Measurements from ENCODE around the gene SCYL2.

The SCYL2 gene

GRCh38 chr12:100360450-100360849, 93.5 kb downstream of the SCYL2 start:
- Mint-ChIP-seq H3K27ac (no peak overlapping the region), H3K4me3 (no peak overlapping the region), H3K4me1 (ENCODE audit: low read depth) (no peaks in the 10 kb centered on the region), H3K36me3 (ENCODE audit: low read depth) (no peaks in the 10 kb centered on the region), H3K27me3 (ENCODE audit: low read depth) (peaks cover 23% of the 10 kb centered on the region), H3K9me3 (no peaks in the 10 kb centered on the region)

GRCh38 chr12:100364324-100364723, 97.3 kb downstream of the SCYL2 start:
- Mint-ChIP-seq H3K27me3 (ENCODE audit: low read depth) (peaks cover 5% of the 10 kb centered on the region), H3K4me1 (ENCODE audit: low read depth) (no peaks in the 10 kb centered on the region), H3K9me3 (no peaks in the 10 kb centered on the region), H3K4me3 (no peak overlapping the region), H3K36me3 (ENCODE audit: low read depth) (no peaks in the 10 kb centered on the region), H3K27ac (no peak overlapping the region)

DNA sequence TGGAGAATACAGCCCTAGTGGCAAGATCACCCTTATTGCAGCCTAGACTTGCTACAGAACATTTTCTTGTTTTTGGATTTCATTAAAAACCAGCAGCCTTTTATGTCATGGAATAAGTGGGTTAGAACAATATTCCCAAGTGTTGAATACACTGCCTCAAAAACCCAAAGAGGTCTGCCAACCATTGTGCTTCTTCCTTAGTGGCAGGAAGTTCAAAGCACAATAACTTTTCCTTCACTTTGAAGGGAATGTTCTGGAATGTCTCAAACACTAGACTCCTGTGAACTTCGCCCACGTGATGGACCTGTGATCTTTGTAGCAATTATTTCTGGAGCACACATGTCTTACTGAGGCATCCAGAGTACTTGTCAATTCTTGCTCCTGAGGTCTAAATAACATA, 98.4 kb downstream of the SCYL2 start:
- Mint-ChIP-seq H3K4me3 (no peak overlapping the region), H3K36me3 (ENCODE audit: low read depth) (no peaks in the 10 kb centered on the region), H3K4me1 (ENCODE audit: low read depth) (no peaks in the 10 kb centered on the region), H3K9me3 (no peaks in the 10 kb centered on the region), H3K27ac (no peak overlapping the region), H3K27me3 (ENCODE audit: low read depth) (no peaks in the 10 kb centered on the region)

- no peaks in the 10 kb centered on the region for H3K36me3 Mint-ChIP-seq (ENCODE audit: low read depth)
- no peak overlapping the region for H3K4me3 Mint-ChIP-seq
- no peaks in the 10 kb centered on the region for H3K9me3 Mint-ChIP-seq
- no peaks in the 10 kb centered on the region for H3K27me3 Mint-ChIP-seq (ENCODE audit: low read depth)
- no peaks in the 10 kb centered on the region for H3K4me1 Mint-ChIP-seq (ENCODE audit: low read depth)
- H3K27ac Mint-ChIP-seq: no peak overlapping the region
These were observed 101.1 kb downstream of the SCYL2 start for GRCh38 chr12:100368066-100368465.

DNA sequence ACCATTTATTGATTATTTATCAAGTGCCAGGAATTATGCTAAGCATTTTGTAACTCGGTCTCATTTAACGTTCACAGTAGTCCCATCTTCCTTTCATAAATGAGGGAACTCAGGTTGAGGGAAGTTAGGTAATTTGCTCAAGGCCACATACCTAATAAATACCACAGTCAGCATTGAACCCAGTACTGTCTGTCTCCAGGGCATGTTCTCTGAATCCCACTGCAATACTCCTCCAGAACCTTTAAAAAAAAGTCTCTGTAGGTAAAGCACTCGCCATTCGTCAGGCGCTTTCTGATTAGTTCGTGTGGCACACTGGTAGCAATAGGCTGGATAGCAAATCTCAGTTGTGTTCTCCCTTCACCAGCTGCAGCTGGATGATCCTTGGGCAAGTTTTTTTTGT, 104.2 kb downstream of the SCYL2 start:
- no peaks in the 10 kb centered on the region for H3K36me3 Mint-ChIP-seq (ENCODE audit: low read depth)
- H3K27me3 Mint-ChIP-seq (ENCODE audit: low read depth): peaks cover 4% of the 10 kb centered on the region

DNA sequence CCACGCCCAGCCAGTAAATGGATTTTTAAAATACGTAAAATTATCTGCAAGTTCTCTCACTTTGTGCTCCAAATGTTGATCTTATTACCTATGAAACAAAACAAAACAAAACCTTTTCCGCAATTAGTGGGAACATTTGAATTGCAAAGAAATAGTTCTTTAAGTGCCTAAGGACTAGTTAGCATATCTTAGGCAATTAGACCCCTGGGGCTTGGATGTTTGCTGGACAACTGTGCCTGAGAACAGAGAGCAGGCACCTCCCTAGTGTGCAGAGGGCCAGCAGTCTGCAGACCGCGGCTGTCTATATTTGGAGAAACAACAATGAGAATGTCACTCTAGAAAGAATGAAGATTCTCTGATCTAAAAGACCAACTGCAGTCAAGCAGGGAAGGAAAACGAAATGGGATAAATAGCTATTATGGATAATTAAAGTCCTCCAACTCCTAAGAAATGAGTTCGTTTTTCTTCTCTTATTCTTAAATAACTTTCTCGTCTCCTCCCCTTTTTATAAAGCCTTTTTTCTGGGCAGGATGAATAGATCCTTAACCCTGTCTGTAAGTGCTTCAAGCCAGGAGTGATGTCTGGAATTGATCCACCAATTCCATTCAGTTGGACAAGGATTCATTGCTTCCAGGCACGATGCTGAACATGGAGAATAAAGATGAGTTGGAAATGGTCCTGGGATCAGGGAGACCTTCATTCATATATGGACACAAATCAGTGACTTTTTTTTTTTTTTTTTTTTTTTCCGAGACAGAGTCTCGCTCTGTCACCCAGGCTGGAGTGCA, 106.1 kb downstream of the SCYL2 start:
- no peaks in the 10 kb centered on the region for H3K36me3 Mint-ChIP-seq (ENCODE audit: low read depth)
- no peaks in the 10 kb centered on the region for H3K9me3 Mint-ChIP-seq
- no peak overlapping the region for H3K4me3 Mint-ChIP-seq
- H3K27ac Mint-ChIP-seq: no peak overlapping the region
- peaks cover 4% of the 10 kb centered on the region for H3K27me3 Mint-ChIP-seq (ENCODE audit: low read depth)
- no peaks in the 10 kb centered on the region for H3K4me1 Mint-ChIP-seq (ENCODE audit: low read depth)

More for the DNA sequence above, 104.2 kb downstream of the SCYL2 start:
- Mint-ChIP-seq H3K4me3 (no peak overlapping the region), H3K9me3 (no peaks in the 10 kb centered on the region), H3K27ac (no peak overlapping the region), H3K4me1 (ENCODE audit: low read depth) (no peaks in the 10 kb centered on the region)

- Mint-ChIP-seq H3K27ac (no peak overlapping the region), H3K36me3 (ENCODE audit: low read depth) (no peaks in the 10 kb centered on the region), H3K4me3 (no peak overlapping the region), H3K9me3 (no peaks in the 10 kb centered on the region), H3K4me1 (ENCODE audit: low read depth) (no peaks in the 10 kb centered on the region), H3K27me3 (ENCODE audit: low read depth) (peaks cover 4% of the 10 kb centered on the region)
These were observed 108.2 kb downstream of the SCYL2 start for GRCh38 chr12:100375038-100375735.

DNA sequence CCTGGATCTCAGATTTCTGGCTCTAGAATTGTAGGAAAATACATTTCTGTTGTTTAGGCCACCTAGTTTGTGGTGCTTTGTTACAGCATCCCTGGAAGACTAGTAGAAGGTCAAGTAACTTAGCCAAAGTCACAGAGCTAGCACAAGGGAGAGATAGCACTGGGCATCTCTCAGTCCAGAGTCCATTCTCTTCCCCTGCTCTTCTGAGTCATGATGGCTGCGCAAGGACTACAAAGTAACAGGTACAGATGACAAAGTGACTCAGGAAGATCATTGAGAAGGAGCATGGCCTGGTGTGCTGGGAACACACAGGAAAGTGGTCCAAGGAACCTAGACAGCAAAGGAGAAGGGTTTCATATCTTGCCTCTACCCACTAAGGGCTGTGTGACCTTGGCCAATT, 109.2 kb downstream of the SCYL2 start:
- H3K27ac Mint-ChIP-seq: no peak overlapping the region
- no peak overlapping the region for H3K4me3 Mint-ChIP-seq
- peaks cover 4% of the 10 kb centered on the region for H3K27me3 Mint-ChIP-seq (ENCODE audit: low read depth)
- H3K36me3 Mint-ChIP-seq (ENCODE audit: low read depth): no peaks in the 10 kb centered on the region
- no peaks in the 10 kb centered on the region for H3K4me1 Mint-ChIP-seq (ENCODE audit: low read depth)
- H3K9me3 Mint-ChIP-seq: no peaks in the 10 kb centered on the region

DNA sequence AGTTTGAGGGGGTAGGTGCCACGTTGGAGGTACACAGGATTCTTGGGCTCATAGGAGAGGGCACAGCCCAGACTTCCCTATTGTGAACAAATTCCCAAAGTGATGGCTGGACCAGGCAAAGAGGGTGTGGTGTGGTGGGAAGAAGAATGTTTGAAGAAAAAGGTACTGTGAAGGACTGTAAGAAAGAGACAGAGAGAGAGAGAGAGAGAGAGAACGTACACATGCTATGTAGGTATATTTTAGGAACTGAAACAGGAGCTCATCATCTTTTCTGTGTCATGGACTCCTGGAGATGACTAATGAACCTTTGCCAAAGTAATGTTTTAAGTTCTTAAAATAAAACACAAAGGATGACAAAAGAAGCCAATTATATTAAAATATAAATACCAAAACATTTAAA, 114.4 kb downstream of the SCYL2 start:
- Mint-ChIP-seq H3K36me3 (ENCODE audit: low read depth) (no peaks in the 10 kb centered on the region), H3K27ac (no peak overlapping the region), H3K9me3 (no peaks in the 10 kb centered on the region), H3K27me3 (ENCODE audit: low read depth) (no peaks in the 10 kb centered on the region), H3K4me1 (ENCODE audit: low read depth) (no peaks in the 10 kb centered on the region), H3K4me3 (no peak overlapping the region)

GRCh38 chr12:100382338-100382737, 115.4 kb downstream of the SCYL2 start:
- no peaks in the 10 kb centered on the region for H3K9me3 Mint-ChIP-seq
- H3K36me3 Mint-ChIP-seq (ENCODE audit: low read depth): no peaks in the 10 kb centered on the region
- H3K4me3 Mint-ChIP-seq: no peak overlapping the region
- H3K27me3 Mint-ChIP-seq (ENCODE audit: low read depth): no peaks in the 10 kb centered on the region
- H3K27ac Mint-ChIP-seq: no peak overlapping the region
- H3K4me1 Mint-ChIP-seq (ENCODE audit: low read depth): no peaks in the 10 kb centered on the region

- H3K4me3 Mint-ChIP-seq: no peak overlapping the region
These were observed 116.9 kb downstream of the SCYL2 start for GRCh38 chr12:100383586-100384558.

GRCh38 chr12:100384559-100384935, 117.6 kb downstream of the SCYL2 start:
- Mint-ChIP-seq H3K36me3 (ENCODE audit: low read depth) (no peaks in the 10 kb centered on the region), H3K4me1 (ENCODE audit: low read depth) (no peaks in the 10 kb centered on the region), H3K9me3 (no peaks in the 10 kb centered on the region), H3K27me3 (ENCODE audit: low read depth) (no peaks in the 10 kb centered on the region), H3K4me3 (no peak overlapping the region), H3K27ac (no peak overlapping the region)

More at GRCh38 chr12:100383586-100384558, 116.9 kb downstream of the SCYL2 start:
- Mint-ChIP-seq H3K9me3 (no peaks in the 10 kb centered on the region), H3K27ac (no peak overlapping the region), H3K4me1 (ENCODE audit: low read depth) (no peaks in the 10 kb centered on the region), H3K27me3 (ENCODE audit: low read depth) (no peaks in the 10 kb centered on the region), H3K36me3 (ENCODE audit: low read depth) (no peaks in the 10 kb centered on the region)

- no peaks in the 10 kb centered on the region for H3K27me3 Mint-ChIP-seq (ENCODE audit: low read depth)
- H3K9me3 Mint-ChIP-seq: no peaks in the 10 kb centered on the region
- no peaks in the 10 kb centered on the region for H3K4me1 Mint-ChIP-seq (ENCODE audit: low read depth)
- H3K27ac Mint-ChIP-seq: no peak overlapping the region
- no peak overlapping the region for H3K4me3 Mint-ChIP-seq
- no peaks in the 10 kb centered on the region for H3K36me3 Mint-ChIP-seq (ENCODE audit: low read depth)
These were observed 121.4 kb downstream of the SCYL2 start for GRCh38 chr12:100388382-100388781.
